ENCODE measurements around the gene C11orf65.

- TF ChIP-seq CTCF (IDR thresholded peaks at IDR 0.05; ENCODE audit: insufficient read depth, low read length) (no peak), POLR2AphosphoS5 (IDR thresholded peaks at IDR 0.05; ENCODE audit: low read depth) (no peak)
Observed at GRCh38 chr11:108511851-108512474, 44.6 kb upstream of the C11orf65 start.

Data from HL-60 (cell line).